GM19239 (cell line): ENCODE results near the gene IL17C.

Experiments used
- DNase-seq: peaks from one replicate; pipeline ENCODE4 v3.0.0; 2011; ENCODE audit warnings: low spot score; ENCODE audit not compliant: insufficient read length
- FAIRE-seq: peaks from 2 replicates; lab custom pipeline; 2011; peaks lifted over from hg19 to GRCh38; lab: Jason Lieb, UNC

IL17C gene

GRCh38 chr16:88678224-88678979 is 40.0 kb downstream of the IL17C start:
- DNase-seq = no peak

GRCh38 chr16:88680554-88681083 is 42.2 kb downstream of the IL17C start:
- FAIRE-seq (no peak), DNase-seq (no peak)

More at GRCh38 chr16:88678224-88678979, 40.0 kb downstream of the IL17C start:
- no peak for FAIRE-seq

- FAIRE-seq (peak; percentile 85), DNase-seq (peak; percentile 67)
Measured at GRCh38 chr16:88681084-88681680, 42.8 kb downstream of the IL17C start.

- peak; percentile 92 for DNase-seq
- peak; percentile 94 for FAIRE-seq
Measured at GRCh38 chr16:88681709-88682451, 43.5 kb downstream of the IL17C start.

GRCh38 chr16:88684569-88685155 is 46.3 kb downstream of the IL17C start:
- DNase-seq (no peak), FAIRE-seq (no peak)

- no peak for FAIRE-seq
- no peak for DNase-seq
Measured at GRCh38 chr16:88685156-88686061, 47.0 kb downstream of the IL17C start.

GRCh38 chr16:88686062-88686438 is 47.7 kb downstream of the IL17C start:
- no peak for FAIRE-seq
- no peak for DNase-seq

GRCh38 chr16:88686439-88687253 is 48.3 kb downstream of the IL17C start, which contains the start of gene SNAI3:
SNAI3 (minus strand) TSS chr16:88686507; CDS start chr16:88686406, 101 bp downstream.
- peak; percentile 95 for DNase-seq
- FAIRE-seq = peak; percentile 77

GRCh38 chr16:88687254-88687576 is 48.8 kb downstream of the IL17C start:
- no peak for FAIRE-seq
- DNase-seq = no peak

- no peak for DNase-seq
- no peak for FAIRE-seq
Measured at GRCh38 chr16:88687676-88688012, 49.3 kb downstream of the IL17C start.

GRCh38 chr16:88688013-88688778 is 49.8 kb downstream of the IL17C start:
- DNase-seq = no peak
- FAIRE-seq = no peak
